Measurements from ENCODE around the gene SOX18.

DNA sequence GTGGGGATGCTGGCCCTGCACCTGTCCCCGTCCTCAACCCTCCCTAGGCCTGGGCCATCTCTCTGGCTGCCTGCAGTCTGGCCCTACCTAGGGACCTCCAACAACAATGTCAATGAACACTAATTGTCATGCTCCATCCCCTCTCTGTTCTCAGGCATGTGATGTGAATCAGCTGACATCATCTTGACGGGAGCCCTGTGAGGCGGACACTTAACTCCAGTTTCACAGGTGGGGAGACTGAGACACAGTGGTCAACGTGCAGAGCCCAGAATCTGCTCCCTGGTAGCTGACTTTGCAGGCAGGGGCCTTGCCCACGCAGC, 12.8 kb upstream of the SOX18 start:
- TF ChIP-seq, protein P1, sequence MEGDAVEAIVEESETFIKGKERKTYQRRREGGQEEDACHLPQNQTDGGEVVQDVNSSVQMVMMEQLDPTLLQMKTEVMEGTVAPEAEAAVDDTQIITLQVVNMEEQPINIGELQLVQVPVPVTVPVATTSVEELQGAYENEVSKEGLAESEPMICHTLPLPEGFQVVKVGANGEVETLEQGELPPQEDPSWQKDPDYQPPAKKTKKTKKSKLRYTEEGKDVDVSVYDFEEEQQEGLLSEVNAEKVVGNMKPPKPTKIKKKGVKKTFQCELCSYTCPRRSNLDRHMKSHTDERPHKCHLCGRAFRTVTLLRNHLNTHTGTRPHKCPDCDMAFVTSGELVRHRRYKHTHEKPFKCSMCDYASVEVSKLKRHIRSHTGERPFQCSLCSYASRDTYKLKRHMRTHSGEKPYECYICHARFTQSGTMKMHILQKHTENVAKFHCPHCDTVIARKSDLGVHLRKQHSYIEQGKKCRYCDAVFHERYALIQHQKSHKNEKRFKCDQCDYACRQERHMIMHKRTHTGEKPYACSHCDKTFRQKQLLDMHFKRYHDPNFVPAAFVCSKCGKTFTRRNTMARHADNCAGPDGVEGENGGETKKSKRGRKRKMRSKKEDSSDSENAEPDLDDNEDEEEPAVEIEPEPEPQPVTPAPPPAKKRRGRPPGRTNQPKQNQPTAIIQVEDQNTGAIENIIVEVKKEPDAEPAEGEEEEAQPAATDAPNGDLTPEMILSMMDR (conservative IDR thresholded peaks at IDR 0.05 in 1 of 2, IDR thresholded peaks at IDR 0.05 in 1 of 2; ENCODE audit: extremely low read depth in 1 of 2, insufficient read depth in 1 of 2, low read depth in 1 of 2, low read length in 2 of 2), result no peak
- no peak for TF ChIP-seq EZH2 (IDR thresholded peaks at IDR 0.05; ENCODE audit: borderline replicate concordance, low read length)
